T-helper 17 cell (primary cell): ENCODE measurements around the gene FBXO17. TPM values are rescaled to one million over a fixed set of nuclear protein-coding genes. Genes with fewer than 3 reads are reported as not detected.
A peak's percentile ranks its signal among the peaks of the same experiment; 100 is the strongest.
"Not testable (repeated sequence)": the region's sequence is repeated elsewhere in the genome, so short reads cannot be mapped to it uniquely, and the experiment has no call there.

Experiments used
- ATAC-seq: fragments of 150-1000 bp; cut with Tn5 transposase; 2 replicates; pipeline ENCODE4 v1.10.0; 2021; ENCODE audit warnings: mild to moderate bottlenecking, moderate library complexity
- DNase-seq, 3 donors: peaks; one replicate each; pipeline versions ENCODE4 v3.0.0 to v3.0.0-alpha.2; 2020 to 2021
- H3K9me3 ChIP-seq: one replicate; pipeline ENCODE4 v1.7.0; 2013; ENCODE audit warnings: low read length, mild to moderate bottlenecking; ENCODE audit not compliant: control insufficient read depth, poor library complexity, severe bottlenecking
- H3K27ac Mint-ChIP-seq: one replicate; pipeline ENCODE4 v1.8.0; 2022; ENCODE audit warnings: mild to moderate bottlenecking, moderate library complexity, mixed read lengths
- H3K27me3 Mint-ChIP-seq: one replicate; pipeline ENCODE4 v1.8.0; 2022; ENCODE audit warnings: mixed read lengths
- H3K36me3 Mint-ChIP-seq: one replicate; pipeline ENCODE4 v1.8.0; 2022; ENCODE audit warnings: low read depth, mixed read lengths
- H3K4me1 Mint-ChIP-seq: one replicate; pipeline ENCODE4 v1.8.0; 2022; ENCODE audit warnings: mild to moderate bottlenecking, mixed read lengths
- H3K4me3 Mint-ChIP-seq: one replicate; pipeline ENCODE4 v1.8.0; 2022; ENCODE audit warnings: mild to moderate bottlenecking, moderate library complexity, mixed read lengths
- total RNA-seq, 4 donors: library from RNA in 2 of 4; stranded (reverse) in 2 of 4; gene quantifications; one replicate each; pipeline ENCODE4 v1.2.3 and lab custom pipeline; 2022 to 2026

Gene FBXO17
- total RNA-seq, 2 donors from 2014 or later, result 0.16 TPM; not detected in 1

GRCh38 chr19:38974624-38975213 lies 823 bp downstream of the FBXO17 start:
- ATAC-seq (no peak), DNase-seq (no peak)
- H3K27me3 Mint-ChIP-seq, result peaks cover 33% of the 10 kb centered on the region
- peaks cover 11% of the 10 kb centered on the region for H3K4me1 Mint-ChIP-seq
- peak overlapping the region; percentile 78 for H3K4me3 Mint-ChIP-seq
- H3K27ac Mint-ChIP-seq, result no peak overlapping the region
- H3K36me3 Mint-ChIP-seq, result peaks cover 4% of the 10 kb centered on the region
- no peaks in the 10 kb centered on the region for H3K9me3 ChIP-seq

DNA sequence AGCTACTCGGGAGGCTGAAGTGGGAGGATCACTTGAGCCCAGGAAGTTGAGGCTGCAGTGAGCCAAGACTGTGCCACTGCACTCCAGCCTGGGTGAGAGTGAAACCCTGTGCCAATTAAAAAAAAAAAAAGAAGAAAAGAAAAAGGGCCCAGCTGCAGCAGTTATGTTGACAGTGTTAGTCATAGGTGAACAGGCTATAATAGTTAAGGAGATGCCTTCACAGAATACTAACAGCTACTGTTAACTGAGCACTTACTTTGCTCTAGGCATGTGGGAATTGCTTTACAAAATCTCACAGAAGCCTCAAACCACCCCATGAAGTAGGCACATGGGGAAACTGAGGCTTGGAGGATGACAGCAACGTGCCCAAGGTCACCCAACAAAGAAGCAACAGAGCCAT lies 3.9 kb downstream of the FBXO17 start:
- peaks cover 4% of the 10 kb centered on the region for H3K36me3 Mint-ChIP-seq
- no peaks in the 10 kb centered on the region for H3K9me3 ChIP-seq
- H3K27me3 Mint-ChIP-seq, result peaks cover 26% of the 10 kb centered on the region
- peaks cover 10% of the 10 kb centered on the region for H3K4me1 Mint-ChIP-seq
- DNase-seq (no peak), ATAC-seq (no peak)
- H3K27ac Mint-ChIP-seq, result no peak overlapping the region
- no peak overlapping the region for H3K4me3 Mint-ChIP-seq

- H3K27ac Mint-ChIP-seq, result no peak overlapping the region
- H3K9me3 ChIP-seq, result no peaks in the 10 kb centered on the region
- peaks cover 5% of the 10 kb centered on the region for H3K4me1 Mint-ChIP-seq
- ATAC-seq (no peak), DNase-seq (no peak)
- no peak overlapping the region for H3K4me3 Mint-ChIP-seq
- H3K27me3 Mint-ChIP-seq, result peaks cover 19% of the 10 kb centered on the region
- H3K36me3 Mint-ChIP-seq, result peaks cover 3% of the 10 kb centered on the region
These were observed 4.6 kb downstream of the FBXO17 start for GRCh38 chr19:38970664-38971532.

GRCh38 chr19:38966149-38966548 lies 9.4 kb downstream of the FBXO17 start:
- H3K36me3 Mint-ChIP-seq, ATAC-seq: not testable (repeated sequence)

DNA sequence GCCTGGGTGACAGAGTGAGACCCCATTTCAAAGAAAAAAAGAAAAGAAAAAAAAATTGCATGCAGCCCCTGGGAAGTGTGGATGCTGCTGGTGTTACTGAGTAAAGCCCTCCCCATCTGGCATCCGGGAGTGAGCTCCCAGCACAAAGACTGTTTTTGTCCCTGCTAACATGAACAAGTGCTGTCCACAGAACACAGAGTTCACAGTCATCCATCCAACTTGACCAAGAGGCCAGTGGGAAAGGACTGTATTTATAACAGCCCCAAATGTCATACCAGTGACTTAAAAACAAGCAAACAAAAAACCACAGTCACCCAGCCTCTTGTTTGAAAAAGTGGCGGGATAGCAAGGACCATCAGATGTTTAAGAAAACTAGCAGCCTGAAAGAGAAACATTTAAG lies 10.8 kb downstream of the FBXO17 start:
- Mint-ChIP-seq H3K4me3 (no peak overlapping the region), H3K27me3 (peaks cover 29% of the 10 kb centered on the region), H3K4me1 (peaks cover 2% of the 10 kb centered on the region), H3K27ac (no peak overlapping the region), H3K36me3 (no peaks in the 10 kb centered on the region)
- DNase-seq (no peak), ATAC-seq (no peak)
- no peaks in the 10 kb centered on the region for H3K9me3 ChIP-seq

More at GRCh38 chr19:38966149-38966548, 9.4 kb downstream of the FBXO17 start:
- peaks cover 29% of the 10 kb centered on the region for H3K27me3 Mint-ChIP-seq
- H3K27ac Mint-ChIP-seq, H3K4me3 Mint-ChIP-seq, DNase-seq, H3K4me1 Mint-ChIP-seq, H3K9me3 ChIP-seq: not testable (repeated sequence)

- Mint-ChIP-seq H3K36me3 (no peaks in the 10 kb centered on the region), H3K4me3 (no peak overlapping the region), H3K27me3 (peaks cover 23% of the 10 kb centered on the region), H3K27ac (no peak overlapping the region), H3K4me1 (peaks cover 2% of the 10 kb centered on the region)
- DNase-seq, result no peak
- H3K9me3 ChIP-seq, result no peaks in the 10 kb centered on the region
- no peak for ATAC-seq
These were observed 15.9 kb downstream of the FBXO17 start for GRCh38 chr19:38959618-38960017.

- no peak for DNase-seq
- Mint-ChIP-seq H3K4me3 (no peak overlapping the region), H3K36me3 (no peaks in the 10 kb centered on the region), H3K4me1 (peaks cover 4% of the 10 kb centered on the region), H3K27ac (no peak overlapping the region), H3K27me3 (peaks cover 23% of the 10 kb centered on the region)
- no peaks in the 10 kb centered on the region for H3K9me3 ChIP-seq
- no peak for ATAC-seq
These were observed 17.2 kb downstream of the FBXO17 start for GRCh38 chr19:38958301-38958700.

DNA sequence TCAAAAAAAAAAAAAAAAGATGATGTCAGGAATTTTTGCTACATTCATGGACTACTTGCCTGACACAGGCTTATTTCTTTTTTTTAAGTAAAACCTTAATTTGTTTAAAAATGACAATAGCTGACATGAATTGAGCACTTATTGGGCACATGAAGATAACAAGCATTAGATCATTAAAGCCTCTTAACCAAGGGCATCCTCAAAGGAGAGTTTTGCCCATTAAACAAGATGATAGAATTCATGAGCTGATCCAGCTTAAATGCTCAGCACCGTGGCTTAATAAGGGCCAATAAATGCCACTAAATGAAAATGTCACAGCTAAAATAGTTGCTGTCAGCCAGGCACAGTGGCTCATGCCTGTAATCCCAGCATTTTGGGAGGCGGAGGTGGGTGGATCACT lies 19.3 kb downstream of the FBXO17 start:
- no peak for DNase-seq
- H3K4me1 Mint-ChIP-seq, result peaks cover 8% of the 10 kb centered on the region

GRCh38 chr19:38953677-38954076 lies 21.9 kb downstream of the FBXO17 start:
- H3K9me3 ChIP-seq, result no peaks in the 10 kb centered on the region
- H3K4me3 Mint-ChIP-seq, result no peak overlapping the region
- peaks cover 4% of the 10 kb centered on the region for H3K36me3 Mint-ChIP-seq
- H3K27me3 Mint-ChIP-seq, result peaks cover 25% of the 10 kb centered on the region
- no peak for DNase-seq
- H3K4me1 Mint-ChIP-seq, result peaks cover 16% of the 10 kb centered on the region
- H3K27ac Mint-ChIP-seq, result no peak overlapping the region
- no peak for ATAC-seq

More for the DNA sequence above, 19.3 kb downstream of the FBXO17 start:
- Mint-ChIP-seq H3K4me3 (no peak overlapping the region), H3K27ac (no peak overlapping the region), H3K27me3 (peaks cover 25% of the 10 kb centered on the region), H3K36me3 (peaks cover 4% of the 10 kb centered on the region)
- H3K9me3 ChIP-seq, result no peaks in the 10 kb centered on the region
- ATAC-seq, result no peak

DNA sequence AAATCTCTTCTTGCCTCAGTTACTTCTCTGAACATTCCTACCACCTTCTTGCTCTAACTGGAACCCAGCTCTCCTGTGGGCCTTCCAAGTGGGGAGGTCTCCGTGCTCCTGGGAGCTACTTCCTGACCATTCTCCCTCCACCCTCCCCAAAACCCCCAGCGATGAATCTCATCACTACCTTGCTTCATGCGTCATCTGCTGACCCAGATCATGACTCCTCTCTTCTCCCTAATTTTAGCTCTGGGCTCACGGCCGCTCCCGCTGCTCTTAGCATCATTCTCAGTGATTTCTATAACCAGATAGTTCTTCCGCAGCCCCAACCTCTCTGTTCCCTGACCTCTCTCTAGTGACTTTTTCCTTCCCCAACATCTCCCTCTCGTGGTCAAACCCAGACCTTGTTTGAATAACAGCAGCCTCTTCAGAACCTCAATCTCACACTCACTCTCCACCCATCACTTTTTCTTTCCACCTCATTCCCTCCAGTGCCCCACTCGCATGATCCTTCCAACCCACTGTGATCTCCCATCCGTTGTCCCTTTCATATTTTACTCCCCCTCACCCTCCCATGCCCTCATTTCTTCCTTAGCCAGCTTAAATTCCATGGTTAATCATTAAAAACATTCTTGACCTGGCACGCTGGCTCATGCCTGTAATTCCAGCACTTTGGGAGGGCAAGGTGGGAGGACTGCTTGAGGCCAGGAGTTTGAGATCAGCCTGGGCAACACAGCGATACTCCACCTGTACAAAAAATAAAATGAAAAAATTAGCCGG lies 23.0 kb downstream of the FBXO17 start:
- H3K9me3 ChIP-seq, result no peaks in the 10 kb centered on the region
- Mint-ChIP-seq H3K27ac (no peak overlapping the region), H3K36me3 (peaks cover 4% of the 10 kb centered on the region), H3K4me3 (peak overlapping the region; percentile 72), H3K4me1 (peaks cover 16% of the 10 kb centered on the region), H3K27me3 (peaks cover 25% of the 10 kb centered on the region)
- ATAC-seq, result no peak
- no peak for DNase-seq

GRCh38 chr19:38951187-38951586 lies 24.4 kb downstream of the FBXO17 start:
- Mint-ChIP-seq H3K4me1 (peaks cover 16% of the 10 kb centered on the region), H3K36me3 (peaks cover 4% of the 10 kb centered on the region), H3K4me3 (no peak overlapping the region), H3K27me3 (peaks cover 25% of the 10 kb centered on the region), H3K27ac (no peak overlapping the region)
- ATAC-seq, result no peak
- no peak for DNase-seq
- H3K9me3 ChIP-seq, result no peaks in the 10 kb centered on the region

GRCh38 chr19:38949580-38950367 lies 25.8 kb downstream of the FBXO17 start:
- H3K4me3 Mint-ChIP-seq, result peak overlapping the region; percentile 77
- peaks cover 20% of the 10 kb centered on the region for H3K27me3 Mint-ChIP-seq
- peaks cover 4% of the 10 kb centered on the region for H3K36me3 Mint-ChIP-seq
- no peak overlapping the region for H3K27ac Mint-ChIP-seq
- no peaks in the 10 kb centered on the region for H3K9me3 ChIP-seq
- DNase-seq, result peak; percentile 62 to 73 (median 72)
- peaks cover 16% of the 10 kb centered on the region for H3K4me1 Mint-ChIP-seq
- ATAC-seq, result peak; percentile 96
